Neuronal stem cell (in vitro differentiated cells): ENCODE data around the gene RELL1.

Source experiments
- DNase-seq: peaks from one replicate; pipeline ENCODE4 v3.0.0-alpha.2; 2013; ENCODE audit warnings: low spot score
- H2AFZ ChIP-seq: one replicate; pipeline ENCODE4 v1.6.1; 2013; ENCODE audit warnings: mild to moderate bottlenecking, low read length, inconsistent platforms
- H2AK5ac ChIP-seq: 2 replicates; pipeline ENCODE4 v1.6.1; 2013; ENCODE audit warnings: low read depth, mild to moderate bottlenecking, inconsistent platforms, low read length, moderate library complexity, mixed read lengths
- H2BK120ac ChIP-seq: 2 replicates; pipeline ENCODE4 v1.6.1; 2013; ENCODE audit warnings: low read depth, mild to moderate bottlenecking, inconsistent platforms, low read length, moderate library complexity, mixed read lengths
- H2BK12ac ChIP-seq: one replicate; pipeline ENCODE4 v1.6.1; 2013; ENCODE audit warnings: low read length, inconsistent platforms
- H2BK15ac ChIP-seq: 2 replicates; pipeline ENCODE4 v1.6.1; 2013; ENCODE audit warnings: mild to moderate bottlenecking, low read length, inconsistent platforms, mixed read lengths
- H2BK5ac ChIP-seq: one replicate; pipeline ENCODE4 v1.6.1; 2013; ENCODE audit warnings: inconsistent platforms, mild to moderate bottlenecking, low read length, moderate library complexity
- H3K14ac ChIP-seq: one replicate; pipeline ENCODE4 v1.6.1; 2013; ENCODE audit warnings: low read length, inconsistent platforms
- H3K18ac ChIP-seq: 2 replicates; pipeline ENCODE4 v1.6.1; 2013; ENCODE audit warnings: low read length, inconsistent platforms
- H3K23ac ChIP-seq: 2 replicates; pipeline ENCODE4 v1.6.1; 2013; ENCODE audit warnings: low read depth, mild to moderate bottlenecking, mixed read lengths, low read length, inconsistent platforms; ENCODE audit not compliant: poor library complexity
- H3K27ac ChIP-seq: replicated peaks from 3 replicates; pipeline ENCODE4 v1.5.1; 2013; ENCODE audit warnings: low read length, inconsistent platforms
- H3K27me3 ChIP-seq, 3 experiments: 2 replicates each; pipeline ENCODE4 v1.6.1; 2013; ENCODE audit warnings: low read length in 3 of 3, mild to moderate bottlenecking in 2 of 3, inconsistent platforms in 1 of 3, low read depth in 1 of 3, mixed read lengths in 1 of 3, moderate library complexity in 1 of 3; ENCODE audit not compliant: control insufficient read depth in 3 of 3, insufficient read depth in 3 of 3
- H3K36me3 ChIP-seq, 2 donors: replicated peaks in 1 of 2; 2 replicates each; pipeline ENCODE4 v1.6.1; 2013; ENCODE audit warnings: low read length in 2 of 2; ENCODE audit not compliant: control insufficient read depth in 2 of 2, insufficient read depth in 2 of 2
- H3K4ac ChIP-seq: 2 replicates; pipeline ENCODE4 v1.6.1; 2013; ENCODE audit warnings: inconsistent platforms, mild to moderate bottlenecking, low read length, moderate library complexity
- H3K4me1 ChIP-seq, 2 donors: 1 replicate in 1 of 2; 2 replicates in 1 of 2; pipeline ENCODE4 v1.6.1; 2013; ENCODE audit warnings: low read length in 2 of 2, low read depth in 1 of 2; ENCODE audit not compliant: control insufficient read depth in 2 of 2, insufficient read depth in 1 of 2
- H3K4me2 ChIP-seq: one replicate; pipeline ENCODE4 v1.6.1; 2013; ENCODE audit warnings: mild to moderate bottlenecking, low read length, inconsistent platforms; ENCODE audit not compliant: insufficient read depth, poor library complexity, severe bottlenecking
- H3K4me3 ChIP-seq, 2 donors: 2 replicates each; pipeline ENCODE4 v1.5.1; 2013; ENCODE audit warnings: low read length in 2 of 2, mild to moderate bottlenecking in 2 of 2, inconsistent platforms in 1 of 2, moderate library complexity in 1 of 2
- H3K79me1 ChIP-seq: one replicate; pipeline ENCODE4 v1.6.1; 2013; ENCODE audit warnings: low read depth, mild to moderate bottlenecking, inconsistent platforms, low read length, moderate library complexity
- H3K9ac ChIP-seq: one replicate; pipeline ENCODE4 v1.6.1; 2013; ENCODE audit warnings: mild to moderate bottlenecking, low read depth, low read length, inconsistent platforms; ENCODE audit not compliant: poor library complexity
- H3K9me3 ChIP-seq, 2 donors: replicated peaks in 1 of 2; 2 replicates each; pipeline versions ENCODE3 to v1.6.1; 2013; ENCODE audit warnings: low read length in 2 of 2, mild to moderate bottlenecking in 2 of 2, inconsistent platforms in 1 of 2, low read depth in 1 of 2, mixed read lengths in 1 of 2, moderate library complexity in 1 of 2; ENCODE audit not compliant: control insufficient read depth in 2 of 2, insufficient read depth in 1 of 2
- H4K8ac ChIP-seq: one replicate; pipeline ENCODE4 v1.6.1; 2013; ENCODE audit warnings: low read depth, mild to moderate bottlenecking, inconsistent platforms, low read length, moderate library complexity
- H4K91ac ChIP-seq: one replicate; pipeline ENCODE4 v1.6.1; 2013; ENCODE audit warnings: low read length, low read depth, mild to moderate bottlenecking, inconsistent platforms; ENCODE audit not compliant: poor library complexity
- WGBS, 2 donors: extraction: QIAGEN DNeasy Blood & Tissue Kit; methylation state at CpG; one replicate each; pipeline ENCODE4 v1.1.7; 2013; ENCODE audit warnings: missing lambda C conversion rate in 2 of 2, mixed read lengths in 1 of 2; ENCODE audit not compliant: insufficient read length in 2 of 2, insufficient replicate concordance in 1 of 2; ENCODE audit errors: extremely low coverage in 2 of 2; 5-methylcytosine and 5-hydroxymethylcytosine counted together

RELL1 gene

GRCh38 chr4:37650481-37650880 lies 35.7 kb downstream of the RELL1 start:
- H3K14ac ChIP-seq = no peak overlapping the region
- peaks cover 2 to 17% of the 10 kb centered on the region in 2 donors for H3K4me1 ChIP-seq
- no peak overlapping the region for H2AFZ ChIP-seq
- H3K23ac ChIP-seq = no peak overlapping the region
- H4K91ac ChIP-seq = no peak overlapping the region
- H2BK15ac ChIP-seq = no peak overlapping the region
- peaks cover 3 to 5% of the 10 kb centered on the region in 2 donors for H3K9me3 ChIP-seq
- H3K4me3 ChIP-seq = no peak overlapping the region
- H2AK5ac ChIP-seq = no peak overlapping the region
- no peak overlapping the region for H3K9ac ChIP-seq
- H3K4me2 ChIP-seq = no peak overlapping the region
- H4K8ac ChIP-seq = no peak overlapping the region
- no peak overlapping the region for H3K27ac ChIP-seq
- no peak overlapping the region for H3K4ac ChIP-seq
- DNase-seq = no peak
- H2BK12ac ChIP-seq = no peak overlapping the region
- peaks cover 2% of the 10 kb centered on the region for H3K79me1 ChIP-seq
- no peak overlapping the region for H3K18ac ChIP-seq
- peaks cover 0 to 18% of the 10 kb centered on the region in 2 donors for H3K36me3 ChIP-seq
- H2BK120ac ChIP-seq = no peak overlapping the region
- no peaks in the 10 kb centered on the region for H3K27me3 ChIP-seq
- no CpG with 5 or more reads among the region's 5 CpGs for WGBS, 2 donors
- no peak overlapping the region for H2BK5ac ChIP-seq

- no peak overlapping the region for H3K4ac ChIP-seq
- WGBS, 2 donors = no CpG with 5 or more reads among the region's 11 CpGs
- H3K27ac ChIP-seq = no peak overlapping the region
- no peak overlapping the region for H2BK120ac ChIP-seq
- peaks cover 2 to 17% of the 10 kb centered on the region in 2 donors for H3K4me1 ChIP-seq
- H4K8ac ChIP-seq = no peak overlapping the region
- H2AFZ ChIP-seq = no peak overlapping the region
- no peak overlapping the region for H3K4me2 ChIP-seq
- H4K91ac ChIP-seq = no peak overlapping the region
- no peak overlapping the region for H3K9ac ChIP-seq
- no peak overlapping the region for H3K23ac ChIP-seq
- H2BK12ac ChIP-seq = no peak overlapping the region
- H3K79me1 ChIP-seq = no peaks in the 10 kb centered on the region
- DNase-seq = no peak
- no peak overlapping the region for H3K14ac ChIP-seq
- H3K18ac ChIP-seq = no peak overlapping the region
- H3K4me3 ChIP-seq = peak overlapping the region in 1 of 2 donors; percentile 39
- H3K36me3 ChIP-seq = peaks cover 0 to 24% of the 10 kb centered on the region in 2 donors
- no peak overlapping the region for H2BK5ac ChIP-seq
- no peak overlapping the region for H2AK5ac ChIP-seq
- peaks cover 0 to 5% of the 10 kb centered on the region in 2 donors for H3K9me3 ChIP-seq
- H3K27me3 ChIP-seq = no peaks in the 10 kb centered on the region
- no peak overlapping the region for H2BK15ac ChIP-seq
These were observed 36.9 kb downstream of the RELL1 start for GRCh38 chr4:37649268-37649667.

- no peak overlapping the region for H2BK5ac ChIP-seq
- no peak for DNase-seq
- H3K4me1 ChIP-seq = peaks cover 2 to 17% of the 10 kb centered on the region in 2 donors
- no peak overlapping the region for H3K27ac ChIP-seq
- H3K23ac ChIP-seq = no peak overlapping the region
- H3K36me3 ChIP-seq = peaks cover 0 to 24% of the 10 kb centered on the region in 2 donors
- no peak overlapping the region for H3K4me2 ChIP-seq
- H2AFZ ChIP-seq = no peak overlapping the region
- no peaks in the 10 kb centered on the region for H3K27me3 ChIP-seq
- H3K4ac ChIP-seq = no peak overlapping the region
- H2BK120ac ChIP-seq = no peak overlapping the region
- H3K9me3 ChIP-seq = peaks cover 0 to 5% of the 10 kb centered on the region in 2 donors
- no peak overlapping the region for H2BK15ac ChIP-seq
- H3K4me3 ChIP-seq = no peak overlapping the region
- H3K9ac ChIP-seq = no peak overlapping the region
- H4K8ac ChIP-seq = no peak overlapping the region
- no peak overlapping the region for H2AK5ac ChIP-seq
- no peak overlapping the region for H2BK12ac ChIP-seq
- no peak overlapping the region for H3K18ac ChIP-seq
- H3K79me1 ChIP-seq = no peaks in the 10 kb centered on the region
- H4K91ac ChIP-seq = no peak overlapping the region
- no peak overlapping the region for H3K14ac ChIP-seq
- no CpG with 5 or more reads among the region's 8 CpGs for WGBS, 2 donors
These were observed 37.9 kb downstream of the RELL1 start for GRCh38 chr4:37648084-37648817.

- Histone ChIP-seq H3K27ac (no peak overlapping the region), H2AFZ (no peak overlapping the region), H3K27me3 (no peaks in the 10 kb centered on the region), H2BK5ac (no peak overlapping the region), H3K18ac (no peak overlapping the region), H3K4ac (no peak overlapping the region), H3K4me1 (peaks cover 2 to 17% of the 10 kb centered on the region in 2 donors), H3K23ac (no peak overlapping the region), H3K4me3 (no peak overlapping the region), H3K36me3 (peaks cover 0 to 24% of the 10 kb centered on the region in 2 donors), H3K79me1 (no peaks in the 10 kb centered on the region), H4K8ac (no peak overlapping the region), H2BK120ac (no peak overlapping the region), H2BK15ac (no peak overlapping the region), H2BK12ac (no peak overlapping the region), H3K9ac (no peak overlapping the region), H3K14ac (no peak overlapping the region), H3K4me2 (no peak overlapping the region), H3K9me3 (no peaks in the 10 kb centered on the region), H2AK5ac (no peak overlapping the region), H4K91ac (no peak overlapping the region)
- no peak for DNase-seq
- no CpG with 5 or more reads among the region's 3 CpGs for WGBS, 2 donors
These were observed 39.9 kb downstream of the RELL1 start for GRCh38 chr4:37646247-37646646.
